Activated T-helper 1 cell treated with anti-CD3 and anti-CD28 coated beads, Interleukin-12 subunit alpha, Interleukin-12 subunit beta, Interleukin-2, Interleukin-4 antibody, amounts not matched to agents 30 ng/mL and 10 ng/mL and 1 ng/mL, durations not matched to agents 14 hours and 24 hours and 36 hours (primary cell): ENCODE data around the gene ESYT2. TPM values are rescaled to one million over a fixed set of nuclear protein-coding genes. Genes with fewer than 3 reads are reported as not detected.
"Not testable (repeated sequence)": the region's sequence is repeated elsewhere in the genome, so short reads cannot be mapped to it uniquely, and the experiment has no call there.

ENCODE experiments used
- DNase-seq: peaks from one replicate; pipeline ENCODE4 v3.0.0; 2021; ENCODE audit warnings: low spot score
- H3K27ac Mint-ChIP-seq: one replicate; pipeline ENCODE4 v1.8.0; 2021; ENCODE audit warnings: mild to moderate bottlenecking, mixed read lengths
- H3K27me3 Mint-ChIP-seq: one replicate; pipeline ENCODE4 v1.8.0; 2022; ENCODE audit warnings: mild to moderate bottlenecking, moderate library complexity, mixed read lengths; ENCODE audit not compliant: insufficient read depth
- H3K36me3 Mint-ChIP-seq: one replicate; pipeline ENCODE4 v1.8.0; 2021; ENCODE audit warnings: low read depth, mixed read lengths
- H3K4me1 Mint-ChIP-seq: one replicate; pipeline ENCODE4 v1.8.0; 2021; ENCODE audit warnings: low read depth, mixed read lengths
- H3K4me3 Mint-ChIP-seq: one replicate; pipeline ENCODE4 v1.8.0; 2021; ENCODE audit warnings: mild to moderate bottlenecking, moderate library complexity, mixed read lengths
- H3K9me3 Mint-ChIP-seq: one replicate; pipeline ENCODE4 v1.8.0; 2021; ENCODE audit warnings: mixed read lengths
- intact Hi-C: fragments of 100-400 bp; cut with micrococcal nuclease; formaldehyde crosslinking; loops from one replicate; pipeline ENCODE4 v1.15.1; 2024
- total RNA-seq: library from RNA; stranded (reverse); gene quantifications from 2 replicates; pipeline ENCODE4 v1.2.3, GENCODE V29; 2022

Gene ESYT2
- total RNA-seq, 1 donor from 2014 or later: 59.1 TPM

GRCh38 chr7:158846304-158846703, 17.0 kb upstream of the ESYT2 start:
- H3K36me3 Mint-ChIP-seq: peaks cover 2% of the 10 kb centered on the region
- H3K9me3 Mint-ChIP-seq: no peaks in the 10 kb centered on the region
- H3K27me3 Mint-ChIP-seq: no peaks in the 10 kb centered on the region
- intact Hi-C loops: loop anchor here (2.0 kb wide), 1 partner anchor 16 kb away; no protein-coding TSS in a partner anchor
- H3K4me1 Mint-ChIP-seq: peaks cover 42% of the 10 kb centered on the region
- DNase-seq: no peak
- no peak overlapping the region for H3K27ac Mint-ChIP-seq
- H3K4me3 Mint-ChIP-seq: no peak overlapping the region

DNA sequence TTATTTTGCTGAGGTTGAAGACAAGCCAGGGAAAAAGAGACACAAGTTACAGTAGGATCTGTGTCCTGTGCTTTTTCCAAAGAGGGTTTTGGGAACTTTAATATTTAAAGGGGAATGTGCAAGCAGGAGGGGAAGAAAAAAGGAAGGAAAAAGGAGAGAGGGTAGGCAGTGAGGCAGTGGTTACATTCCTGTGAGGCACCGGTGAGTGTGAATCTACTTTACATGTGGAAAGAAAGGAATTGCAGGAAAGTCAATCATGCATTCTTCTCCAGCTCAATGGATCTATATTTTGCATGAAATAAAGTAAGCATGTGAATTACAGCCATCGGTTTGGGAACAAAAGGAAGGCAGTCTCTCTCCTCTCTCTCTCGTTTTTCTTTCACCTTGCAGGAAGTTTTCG, 14.5 kb upstream of the ESYT2 start:
- H3K36me3 Mint-ChIP-seq: no peaks in the 10 kb centered on the region
- no peak overlapping the region for H3K27ac Mint-ChIP-seq
- no peaks in the 10 kb centered on the region for H3K27me3 Mint-ChIP-seq
- H3K4me1 Mint-ChIP-seq: peaks cover 34% of the 10 kb centered on the region
- no peaks in the 10 kb centered on the region for H3K9me3 Mint-ChIP-seq
- intact Hi-C loops: no loop called here
- no peak overlapping the region for H3K4me3 Mint-ChIP-seq
- no peak for DNase-seq

- DNase-seq: no peak
- Mint-ChIP-seq H3K36me3 (no peaks in the 10 kb centered on the region), H3K27ac (no peak overlapping the region), H3K27me3 (peaks cover 2% of the 10 kb centered on the region), H3K4me3 (no peak overlapping the region), H3K4me1 (peaks cover 25% of the 10 kb centered on the region), H3K9me3 (no peaks in the 10 kb centered on the region)
- intact Hi-C loops: no loop called here
Observed at GRCh38 chr7:158842486-158842885, 13.2 kb upstream of the ESYT2 start.

- intact Hi-C loops: no loop called here
- peaks cover 17% of the 10 kb centered on the region for H3K4me1 Mint-ChIP-seq
- no peaks in the 10 kb centered on the region for H3K9me3 Mint-ChIP-seq
- H3K27me3 Mint-ChIP-seq: peaks cover 2% of the 10 kb centered on the region
- H3K4me3 Mint-ChIP-seq: no peak overlapping the region
- H3K27ac Mint-ChIP-seq: no peak overlapping the region
- no peaks in the 10 kb centered on the region for H3K36me3 Mint-ChIP-seq
- DNase-seq: no peak
Observed at GRCh38 chr7:158840604-158841003, 11.3 kb upstream of the ESYT2 start.

DNA sequence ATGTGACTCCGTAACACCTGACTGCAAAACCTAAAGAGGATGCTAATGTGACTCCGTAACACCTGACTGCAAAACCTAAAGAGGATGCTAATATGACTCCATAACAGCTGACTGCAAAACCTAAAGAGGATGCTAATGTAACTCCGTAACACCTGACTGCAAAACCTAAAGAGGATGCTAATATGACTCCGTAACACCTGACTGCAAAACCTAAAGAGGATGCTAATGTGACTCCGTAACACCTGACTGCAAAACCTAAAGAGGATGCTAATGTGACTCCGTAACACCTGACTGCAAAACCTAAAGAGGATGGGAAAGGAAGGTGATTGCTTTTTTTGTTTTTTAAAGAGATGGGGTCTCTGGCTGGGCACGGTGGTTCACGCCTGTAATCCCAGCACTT, 9.9 kb upstream of the ESYT2 start:
- DNase-seq, H3K36me3 Mint-ChIP-seq, H3K4me3 Mint-ChIP-seq, H3K27ac Mint-ChIP-seq, H3K27me3 Mint-ChIP-seq, intact Hi-C loops, H3K9me3 Mint-ChIP-seq: not testable (repeated sequence)
- peaks cover 11% of the 10 kb centered on the region for H3K4me1 Mint-ChIP-seq

DNA sequence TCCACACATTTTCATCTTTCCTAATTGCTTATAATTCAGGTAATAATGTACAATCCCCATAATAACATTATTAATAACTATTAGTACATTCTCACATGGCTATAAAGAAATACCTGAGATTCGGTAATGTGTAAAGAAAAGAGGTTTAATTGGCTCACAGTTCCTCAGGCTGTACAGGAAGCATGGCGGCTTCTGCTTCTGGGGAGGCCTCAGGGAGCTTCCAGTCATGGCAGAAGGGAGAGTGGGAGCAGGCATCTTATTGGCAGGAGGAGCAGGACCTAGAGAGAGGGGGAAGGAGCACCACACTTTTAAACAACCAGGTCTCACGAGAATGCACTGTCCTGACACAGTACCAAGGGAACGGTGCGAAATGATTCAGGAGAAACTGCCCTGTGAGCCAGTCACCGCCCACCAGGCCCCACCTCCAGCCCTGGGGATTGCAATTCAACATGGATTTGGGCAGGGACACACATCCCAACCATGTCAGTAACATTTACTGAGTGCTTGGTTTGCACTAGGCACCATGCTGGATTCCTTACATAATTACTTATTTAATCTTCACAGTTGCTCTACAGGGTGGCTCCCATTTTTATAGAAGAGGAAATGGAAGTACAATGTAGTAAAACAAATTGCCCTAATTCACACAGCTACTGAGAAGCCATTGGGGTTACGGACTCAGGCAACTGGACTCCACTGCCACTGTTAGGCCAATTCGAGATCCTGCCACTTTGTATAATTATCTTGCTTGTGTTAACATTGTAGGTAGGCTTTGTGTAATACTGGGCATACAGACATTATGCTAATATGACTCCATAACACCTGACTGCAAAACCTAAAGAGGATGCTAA, 8.7 kb upstream of the ESYT2 start:
- intact Hi-C loops: no loop called here
- no peak for DNase-seq
- Mint-ChIP-seq H3K4me3 (no peak overlapping the region), H3K9me3 (no peaks in the 10 kb centered on the region), H3K27ac (no peak overlapping the region), H3K4me1 (peaks cover 9% of the 10 kb centered on the region), H3K36me3 (no peaks in the 10 kb centered on the region), H3K27me3 (peaks cover 2% of the 10 kb centered on the region)

- Mint-ChIP-seq H3K4me3 (no peak overlapping the region), H3K4me1 (no peaks in the 10 kb centered on the region), H3K36me3 (no peaks in the 10 kb centered on the region), H3K9me3 (no peaks in the 10 kb centered on the region), H3K27me3 (peaks cover 7% of the 10 kb centered on the region), H3K27ac (no peak overlapping the region)
- intact Hi-C loops: no loop called here
- DNase-seq: no peak
Observed at GRCh38 chr7:158836692-158837091, 7.4 kb upstream of the ESYT2 start.

DNA sequence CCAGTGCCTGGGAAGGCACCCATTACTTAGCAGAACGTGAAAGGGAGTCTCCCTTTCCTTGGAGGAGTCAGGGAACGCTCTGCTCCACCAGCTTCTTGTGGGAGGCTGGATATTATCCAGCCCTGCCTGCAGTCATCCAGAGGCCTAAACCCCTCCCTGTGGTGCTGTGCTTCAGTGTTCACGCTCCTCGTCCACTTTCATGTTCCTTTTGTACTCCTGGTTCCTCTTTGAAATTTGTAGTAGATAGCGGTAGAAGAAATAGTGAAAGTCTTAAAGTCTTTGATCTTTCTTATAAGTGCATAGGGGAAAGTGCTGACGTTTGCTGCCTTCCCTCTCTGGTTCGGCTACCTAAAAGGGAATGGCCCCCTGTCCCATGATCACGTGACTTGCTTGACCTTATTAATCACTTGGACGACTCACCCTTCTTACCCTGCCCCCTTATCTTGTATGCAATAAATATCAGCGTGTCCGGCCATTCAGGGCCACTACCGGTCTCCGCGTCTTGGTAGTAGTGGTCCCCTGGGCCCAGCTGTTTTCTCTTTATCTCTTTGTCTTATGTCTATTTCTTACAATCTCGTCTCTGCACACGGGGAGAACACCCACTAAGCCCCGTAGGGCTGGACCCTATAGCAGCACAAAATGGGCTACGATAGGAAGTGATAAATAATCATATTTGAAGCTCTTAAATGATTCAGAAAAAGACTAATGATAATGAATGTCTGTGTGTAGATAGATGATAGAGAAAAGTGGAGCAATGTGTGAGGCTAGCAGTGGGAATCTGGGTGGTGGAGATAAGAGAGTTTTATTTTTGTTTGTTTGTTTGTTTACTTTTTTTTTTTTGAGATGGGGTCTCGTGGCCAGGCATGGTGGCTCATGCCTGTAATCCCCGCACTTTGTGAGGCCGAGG, 5.8 kb upstream of the ESYT2 start:
- Mint-ChIP-seq H3K27ac (peak overlapping the region; percentile 6), H3K9me3 (no peaks in the 10 kb centered on the region), H3K4me3 (no peak overlapping the region), H3K4me1 (peaks cover 8% of the 10 kb centered on the region), H3K36me3 (no peaks in the 10 kb centered on the region), H3K27me3 (peaks cover 7% of the 10 kb centered on the region)
- DNase-seq: no peak
- intact Hi-C loops: no loop called here

GRCh38 chr7:158832994-158833393, 3.7 kb upstream of the ESYT2 start:
- no peak overlapping the region for H3K27ac Mint-ChIP-seq
- H3K4me1 Mint-ChIP-seq: peaks cover 10% of the 10 kb centered on the region
- H3K4me3 Mint-ChIP-seq: no peak overlapping the region
- intact Hi-C loops: no loop called here
- H3K27me3 Mint-ChIP-seq: peaks cover 7% of the 10 kb centered on the region
- peaks cover under 1% of the 10 kb centered on the region for H3K36me3 Mint-ChIP-seq
- H3K9me3 Mint-ChIP-seq: no peaks in the 10 kb centered on the region
- DNase-seq: no peak

DNA sequence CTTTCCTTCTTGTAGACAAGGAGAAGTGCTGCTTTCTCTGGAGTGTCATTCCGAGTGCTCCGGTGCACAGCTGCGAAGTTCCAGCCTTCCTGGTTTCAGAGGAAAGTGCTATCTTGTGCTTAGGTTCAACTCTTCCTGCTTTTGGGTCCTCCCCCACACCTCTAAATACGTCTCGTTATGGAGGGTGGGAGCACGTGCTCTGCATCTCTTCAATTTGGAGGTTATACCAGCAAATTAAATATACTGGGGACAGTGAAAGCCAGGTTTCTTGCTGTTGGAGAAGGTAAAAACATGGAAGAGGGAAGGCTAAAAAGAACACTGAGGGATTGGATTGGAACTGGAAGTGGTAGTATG, 2.4 kb upstream of the ESYT2 start:
- intact Hi-C loops: no loop called here
- peak overlapping the region; percentile 22 for H3K27ac Mint-ChIP-seq
- peak overlapping the region; percentile 80 for H3K4me3 Mint-ChIP-seq

DNA sequence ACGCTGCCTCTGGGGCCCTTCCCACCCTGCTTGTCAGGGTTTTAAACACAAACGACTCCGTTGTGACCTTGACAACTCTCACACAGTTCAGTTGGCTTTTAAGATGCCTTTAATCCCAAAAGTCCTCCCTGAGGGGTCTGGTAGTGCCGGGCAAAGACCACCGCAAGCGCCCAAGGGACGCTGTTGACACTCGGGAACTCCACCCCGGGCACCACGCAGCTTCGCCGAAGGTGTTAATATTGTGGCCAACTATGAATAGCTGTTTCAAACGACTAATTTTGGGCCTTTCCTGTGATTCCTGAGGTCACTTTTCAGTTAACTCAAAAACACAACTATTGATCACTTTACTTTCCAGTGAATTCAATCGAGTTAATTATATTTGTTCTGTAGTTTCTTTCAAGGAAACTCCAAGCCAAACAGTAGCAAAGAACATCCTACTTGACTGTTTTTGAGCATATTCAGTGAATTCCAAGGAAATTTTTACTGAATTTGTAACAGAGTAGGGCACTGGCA, 958 bp upstream of the ESYT2 start:
- peak overlapping the region; percentile 80 for H3K4me3 Mint-ChIP-seq
- no peak for DNase-seq
- H3K36me3 Mint-ChIP-seq: peaks cover 9% of the 10 kb centered on the region
- intact Hi-C loops: loop anchor here (1.0 kb wide), 1 partner anchor 17 kb away; no protein-coding TSS in a partner anchor
- H3K9me3 Mint-ChIP-seq: no peaks in the 10 kb centered on the region
- peaks cover 26% of the 10 kb centered on the region for H3K4me1 Mint-ChIP-seq
- peaks cover 4% of the 10 kb centered on the region for H3K27me3 Mint-ChIP-seq
- H3K27ac Mint-ChIP-seq: peak overlapping the region; percentile 64

More for the DNA sequence above, 2.4 kb upstream of the ESYT2 start:
- Mint-ChIP-seq H3K27me3 (peaks cover 4% of the 10 kb centered on the region), H3K4me1 (peaks cover 19% of the 10 kb centered on the region), H3K36me3 (peaks cover 7% of the 10 kb centered on the region), H3K9me3 (no peaks in the 10 kb centered on the region)
- no peak for DNase-seq

DNA sequence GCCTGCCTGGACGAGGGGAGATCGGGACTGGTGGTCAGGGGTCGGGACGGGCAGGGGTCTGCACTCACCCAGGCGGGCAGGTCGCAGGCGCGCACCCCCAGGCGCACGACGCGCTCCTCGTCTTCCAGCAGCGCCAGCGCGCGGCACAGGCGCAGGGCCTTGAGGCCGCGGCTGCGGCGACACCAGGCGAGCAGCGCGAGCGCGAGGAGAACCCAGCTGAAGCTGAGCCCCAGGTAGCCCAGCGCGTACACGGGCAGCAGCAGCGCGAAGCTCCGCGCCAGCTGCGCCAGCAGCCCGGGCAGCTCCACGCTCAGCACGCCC, 328 bp downstream of the ESYT2 start:
- Mint-ChIP-seq H3K27me3 (peaks cover 4% of the 10 kb centered on the region), H3K27ac (peak overlapping the region; percentile 76)
- DNase-seq: no peak

More for the DNA sequence above, 328 bp downstream of the ESYT2 start:
- Mint-ChIP-seq H3K9me3 (no peaks in the 10 kb centered on the region), H3K4me1 (peaks cover 38% of the 10 kb centered on the region), H3K4me3 (peak overlapping the region; percentile 95), H3K36me3 (peaks cover 12% of the 10 kb centered on the region)
- intact Hi-C loops: loop anchor here (1.0 to 2.0 kb wide), 5 partner anchors 11 to 148 kb away; partner anchors contain the start of genes DYNC2I1 and NCAPG2
